HG03060 (cell line): ENCODE measurements around the gene SOBP.

Experiments
- ATAC-seq: cut with Tn5 transposase; IDR thresholded peaks from one replicate; pipeline ENCODE4 v1.9.1; 2021; ENCODE audit warnings: low read depth, moderate number of reproducible peaks; ENCODE audit not compliant: unreplicated experiment

SOBP gene

DNA sequence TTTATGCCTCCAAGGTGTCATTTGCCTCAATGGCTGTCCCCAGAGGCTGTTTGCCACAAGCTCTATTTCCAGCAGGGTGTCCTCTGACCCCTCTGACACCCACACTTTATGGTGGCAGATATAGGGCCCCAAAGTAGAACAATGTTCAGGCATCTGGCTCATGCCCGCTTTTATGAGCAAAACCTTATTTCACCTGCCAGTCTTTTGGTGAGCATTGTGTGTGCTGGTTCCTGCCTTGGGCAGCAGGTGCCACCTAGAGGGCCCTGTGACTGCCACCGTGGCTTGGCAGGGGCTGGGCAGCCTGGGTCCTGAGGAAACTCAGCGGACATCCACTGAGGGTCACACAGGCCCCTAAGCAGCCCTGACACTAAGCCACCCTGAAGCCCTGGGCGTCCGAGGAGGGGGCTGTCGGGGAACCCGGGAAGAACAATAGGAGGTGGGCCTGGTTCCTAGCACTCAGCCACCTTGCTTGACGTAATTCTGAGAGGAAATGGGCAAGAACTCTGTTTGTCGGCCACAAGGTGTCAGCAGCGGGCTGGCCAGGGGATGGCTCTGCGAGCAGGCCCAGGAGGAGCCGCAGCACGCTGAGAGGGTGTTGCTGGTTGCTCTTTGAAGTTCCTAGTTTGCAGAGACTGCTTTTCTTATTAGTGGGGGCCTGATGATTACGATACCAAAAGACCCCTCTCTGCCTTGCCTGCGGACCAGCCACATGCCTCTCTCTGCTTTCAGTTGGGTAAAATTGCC is 185.2 kb downstream of the SOBP start:
- ATAC-seq = no peak

- no peak for ATAC-seq
Measured at GRCh38 chr6:107676042-107676441, 186.1 kb downstream of the SOBP start.

- ATAC-seq = no peak
Measured at GRCh38 chr6:107677399-107677798, 187.5 kb downstream of the SOBP start.

DNA sequence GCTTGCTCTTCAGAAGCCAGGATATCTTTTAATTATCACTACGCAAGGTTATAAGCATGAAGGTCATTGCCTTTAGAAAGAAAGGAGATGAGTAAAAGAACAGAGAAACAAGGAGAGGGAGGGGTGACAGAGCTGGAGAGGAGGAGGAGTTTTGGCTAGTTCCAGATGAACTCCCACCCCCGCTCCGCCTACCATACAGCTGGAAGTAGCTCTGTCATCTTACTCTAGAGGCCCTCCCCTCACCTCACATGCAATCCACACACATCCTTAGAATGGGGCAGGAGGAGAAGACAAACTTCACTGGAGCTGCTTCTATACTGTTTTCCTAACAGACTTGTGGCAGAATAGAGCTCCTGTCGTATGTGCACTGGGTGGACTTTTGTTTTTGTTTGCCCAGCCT is 189.5 kb downstream of the SOBP start:
- no peak for ATAC-seq

DNA sequence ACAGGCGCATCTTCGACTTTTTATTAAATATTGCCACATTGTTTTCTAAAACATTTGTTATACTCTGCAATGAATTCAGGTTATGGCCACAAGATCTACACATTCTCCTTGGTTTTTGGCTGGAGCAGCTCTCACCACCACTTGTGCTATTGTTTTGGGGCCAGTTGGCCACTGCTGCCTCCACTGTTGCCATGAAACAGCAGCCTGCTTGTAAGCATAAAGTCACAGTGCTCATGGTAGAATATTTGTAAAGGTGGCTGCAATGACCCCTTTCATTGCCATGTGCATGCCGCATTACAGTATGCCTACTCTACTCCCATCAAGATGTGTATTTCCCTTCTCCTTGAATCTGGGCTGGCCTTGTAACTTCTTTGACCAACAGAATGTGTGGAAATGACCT is 192.8 kb downstream of the SOBP start:
- no peak for ATAC-seq

DNA sequence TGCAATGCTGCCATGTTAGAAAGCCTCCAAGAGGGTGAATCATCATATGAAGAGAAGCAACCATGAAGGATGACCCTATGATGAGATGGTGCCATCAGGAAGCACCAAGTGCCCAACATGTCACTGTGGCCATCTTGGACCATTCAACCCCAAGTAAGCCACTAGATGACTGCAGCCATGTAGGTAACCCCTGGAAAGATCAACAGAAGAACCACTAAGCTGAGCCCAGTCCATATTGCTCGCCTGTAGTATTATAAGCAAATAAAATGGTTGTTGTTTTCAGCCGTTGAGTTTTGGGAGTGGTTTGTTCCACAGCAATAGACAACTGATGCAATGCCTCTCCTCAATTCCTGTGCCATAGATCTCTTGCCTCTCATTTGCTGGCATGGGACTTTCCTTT is 193.3 kb downstream of the SOBP start:
- ATAC-seq = no peak

DNA sequence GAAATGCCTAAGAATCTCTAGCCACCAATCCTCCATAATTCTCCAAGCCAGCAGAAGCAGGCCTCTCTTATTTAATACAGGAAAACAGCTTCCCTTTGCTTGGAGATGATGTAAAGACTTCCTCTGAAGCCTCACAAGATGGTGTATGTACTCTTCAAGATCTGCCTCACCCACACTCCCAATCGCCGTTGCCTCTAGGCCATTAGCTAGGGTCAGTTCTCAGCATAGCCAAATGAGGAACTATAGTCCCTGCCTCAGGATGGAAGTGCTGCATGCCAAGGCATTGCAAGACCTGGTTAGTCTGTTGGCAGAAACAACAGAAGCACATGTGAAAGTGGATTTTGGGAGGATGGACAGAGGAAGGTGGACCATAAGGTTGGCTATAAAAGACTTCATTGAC is 195.1 kb downstream of the SOBP start:
- no peak for ATAC-seq

- no peak for ATAC-seq
Measured at GRCh38 chr6:107689190-107689589, 199.3 kb downstream of the SOBP start.

GRCh38 chr6:107689951-107690642 is 200.2 kb downstream of the SOBP start:
- ATAC-seq = no peak

DNA sequence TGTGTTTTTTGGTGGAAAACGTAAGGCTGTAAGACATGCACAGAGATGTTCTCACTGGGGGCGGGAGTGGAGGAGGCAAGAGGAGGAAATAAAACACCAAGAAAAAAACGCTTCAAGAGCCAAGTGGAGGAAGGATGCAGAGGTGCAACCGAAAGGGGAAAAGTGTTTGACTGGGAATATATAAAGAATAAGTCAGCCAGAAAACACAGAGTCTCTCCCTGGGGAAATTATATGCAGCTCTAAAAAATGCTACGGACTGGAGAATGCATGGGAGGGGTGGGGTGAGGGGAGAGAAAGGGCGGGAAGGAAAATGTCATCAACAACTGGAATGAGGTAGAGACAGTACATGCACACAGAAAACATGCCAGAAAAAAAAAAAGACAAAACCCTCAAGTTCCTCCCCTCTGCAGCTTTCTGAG is 200.7 kb downstream of the SOBP start:
- ATAC-seq = no peak

- no peak for ATAC-seq
Measured at GRCh38 chr6:107691062-107691751, 201.3 kb downstream of the SOBP start.

GRCh38 chr6:107692351-107692750 is 202.4 kb downstream of the SOBP start:
- ATAC-seq = no peak

DNA sequence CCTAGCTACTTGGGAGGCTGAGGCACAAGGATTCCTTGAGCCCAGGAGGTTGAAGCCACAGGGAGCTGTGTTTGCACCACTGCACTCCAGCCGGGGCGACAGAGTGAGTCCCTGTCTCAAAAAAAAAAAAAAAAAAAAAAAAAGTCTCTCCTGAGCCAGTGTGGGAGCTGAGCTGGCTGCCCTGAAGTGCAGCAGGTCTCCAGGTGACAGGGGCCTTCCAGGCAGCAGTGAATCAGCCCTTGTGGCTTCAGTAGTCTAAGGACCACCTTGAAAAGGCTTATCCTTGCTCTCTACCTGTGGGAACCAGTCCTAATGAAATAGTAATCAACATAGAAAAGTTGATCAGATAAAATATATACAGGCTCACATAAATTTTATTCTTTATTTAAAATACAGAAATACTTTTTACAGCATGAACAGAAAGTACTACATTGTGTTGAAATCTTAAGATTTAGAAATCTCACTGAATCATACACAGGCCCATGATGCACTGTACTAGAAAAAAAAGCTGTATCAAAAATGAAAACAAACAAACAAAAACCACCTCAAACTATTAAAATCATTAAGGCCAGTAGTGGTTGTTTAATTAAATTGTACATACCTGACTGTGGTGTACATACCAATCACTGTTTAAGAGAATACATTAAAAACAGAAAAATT is 205.3 kb downstream of the SOBP start:
- no peak for ATAC-seq

GRCh38 chr6:107697682-107698081 is 207.8 kb downstream of the SOBP start:
- no peak for ATAC-seq

DNA sequence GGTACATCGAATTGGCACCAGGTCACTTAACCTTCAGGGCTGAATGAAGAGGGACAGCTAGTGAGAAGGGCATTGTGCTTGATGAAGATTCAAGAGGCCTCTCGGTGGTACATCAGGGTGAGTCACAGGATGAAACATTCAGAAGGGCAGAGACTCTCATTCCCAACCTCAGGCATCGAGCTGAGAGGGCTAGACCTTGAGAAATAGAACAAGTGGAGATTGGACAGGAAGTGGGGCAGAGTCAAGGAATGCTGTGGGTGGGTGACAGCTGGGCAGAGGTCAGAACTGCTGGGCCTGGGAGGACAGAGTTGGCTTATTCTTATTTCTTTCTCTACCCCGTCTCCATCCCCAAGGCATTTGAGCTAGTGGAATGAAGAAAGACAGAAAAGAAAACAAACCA is 208.2 kb downstream of the SOBP start:
- no peak for ATAC-seq

DNA sequence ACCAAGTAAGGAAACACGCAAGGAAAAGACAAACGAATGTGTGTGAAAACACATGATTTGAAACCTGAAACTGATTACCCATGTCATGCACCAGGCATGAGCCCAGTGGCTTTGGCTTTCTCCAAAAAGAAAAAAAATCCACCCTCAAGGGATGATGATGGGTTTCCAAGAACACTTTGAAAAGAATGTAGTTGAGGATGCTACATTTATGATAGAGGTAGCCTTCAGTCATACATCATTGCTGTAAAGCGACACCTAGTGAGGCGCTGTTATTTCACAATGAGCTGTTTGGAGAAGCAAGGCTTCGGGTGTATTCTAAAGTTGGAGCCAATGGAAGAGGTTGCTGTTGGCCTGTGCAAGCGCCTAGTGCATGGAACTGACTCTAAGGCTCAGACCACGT is 209.3 kb downstream of the SOBP start:
- no peak for ATAC-seq

DNA sequence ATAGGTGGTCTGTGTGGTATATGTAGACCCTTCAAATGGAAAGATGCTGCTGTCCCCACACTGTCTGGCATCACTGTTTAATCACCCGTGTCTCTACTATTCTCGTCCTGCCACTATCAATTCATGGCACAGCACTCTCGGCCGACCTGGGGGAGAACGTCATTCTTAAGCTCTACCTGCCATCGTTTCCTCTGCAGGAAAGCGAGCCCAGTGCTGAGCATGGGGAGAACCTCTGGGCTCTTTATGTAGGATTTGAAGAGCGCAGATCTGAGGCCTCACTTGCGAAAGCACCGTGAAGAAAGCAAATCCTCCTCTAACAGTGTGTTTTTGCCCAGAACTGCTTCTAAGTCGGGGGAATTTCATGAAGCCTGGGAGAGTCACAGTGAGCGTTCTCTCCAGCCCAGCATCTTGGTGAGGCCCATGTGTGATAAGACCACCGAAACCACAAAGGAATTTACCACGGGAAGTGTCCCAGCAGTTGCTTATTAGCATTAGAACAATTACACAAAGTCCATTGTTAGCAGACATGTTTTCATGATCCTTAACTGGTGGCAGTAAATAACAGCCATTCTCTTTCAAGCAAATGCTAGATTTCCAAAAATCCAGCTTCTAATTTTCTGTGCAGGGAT is 209.9 kb downstream of the SOBP start:
- no peak for ATAC-seq

GRCh38 chr6:107703606-107704005 is 213.7 kb downstream of the SOBP start:
- ATAC-seq = no peak

DNA sequence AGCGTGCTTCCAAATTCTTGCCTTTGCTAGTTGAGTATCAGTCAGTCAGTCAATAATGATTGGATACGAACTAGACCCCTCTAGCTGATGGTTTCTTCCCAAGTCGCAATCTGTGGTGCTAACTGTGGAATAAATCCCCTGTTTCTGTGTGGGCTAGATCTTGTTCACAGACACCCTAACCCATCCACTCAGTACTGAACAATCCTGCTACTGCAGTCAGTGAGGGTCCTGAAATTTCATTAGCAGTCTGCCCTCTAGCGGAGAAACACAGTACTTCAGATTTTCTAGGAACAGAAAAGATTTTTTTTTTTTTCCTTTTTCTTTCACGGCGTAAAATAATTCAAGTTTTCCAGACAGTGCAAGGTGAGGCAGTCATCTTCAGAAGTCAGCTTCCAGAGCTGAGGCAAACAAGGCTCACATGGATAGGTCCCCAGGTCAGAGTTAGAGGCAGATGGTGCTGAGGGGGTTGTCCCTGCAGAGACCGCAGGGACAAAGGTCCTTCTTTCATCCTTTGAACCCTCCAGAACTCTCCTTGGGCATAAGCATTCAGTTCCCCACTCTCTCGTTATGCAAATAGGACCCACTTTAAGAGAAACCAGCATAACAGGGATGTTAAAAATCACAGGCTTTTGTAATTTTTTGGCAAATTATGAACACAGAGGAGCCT is 214.6 kb downstream of the SOBP start:
- no peak for ATAC-seq

DNA sequence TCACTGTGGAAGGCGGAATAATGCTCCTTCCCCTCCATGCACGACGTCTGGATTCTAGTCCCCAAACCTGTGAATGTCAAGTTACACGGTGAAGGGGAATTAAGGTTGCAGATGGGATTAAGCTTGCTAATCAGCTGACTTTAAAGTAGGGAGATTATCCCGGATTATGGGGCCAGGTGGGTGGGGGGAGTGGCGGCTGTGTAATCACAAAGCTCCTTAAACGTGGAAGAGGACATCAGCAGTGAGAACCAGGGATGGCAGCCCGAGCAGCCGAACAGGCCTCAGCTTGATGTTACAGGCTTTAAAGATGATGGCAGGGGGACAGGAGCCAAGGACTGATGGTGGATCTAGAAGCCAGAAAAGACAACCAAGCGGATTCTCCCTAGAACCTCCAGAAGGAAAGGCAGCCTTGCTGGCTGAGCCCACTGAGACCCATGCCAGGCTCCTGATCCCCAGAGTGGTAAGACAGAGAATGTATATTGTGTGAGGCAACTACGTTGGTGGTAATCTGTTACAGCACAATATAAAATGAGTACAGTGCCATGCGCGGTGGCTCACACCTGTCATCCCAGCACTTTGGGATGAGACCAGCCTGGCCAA is 216.7 kb downstream of the SOBP start:
- ATAC-seq = no peak
